Right atrium auricular region (tissue), 2 donors: ENCODE data around the gene CDA. TPM values are rescaled to one million over a fixed set of nuclear protein-coding genes. Genes with fewer than 3 reads are reported as not detected.
A peak's percentile ranks its signal among the peaks of the same experiment; 100 is the strongest.

Experiments used
- DNase-seq: peaks from one replicate; pipeline ENCODE4 v3.0.0-alpha.2; 2019; ENCODE audit warnings: low spot score
- H3K27ac ChIP-seq, 2 donors: fragments of 200-600 bp; sonication (generic); 1 replicate in 1 of 2; 2 replicates in 1 of 2; pipeline ENCODE4 v1.5.1; 2016 to 2019
- H3K27me3 ChIP-seq, 2 donors: fragments of 200-600 bp; sonication (generic); one replicate each; pipeline versions ENCODE4 v1.5.1 to v1.6.0; 2017 to 2019
- H3K36me3 ChIP-seq: fragments of 200-600 bp; sonication (generic); one replicate; pipeline ENCODE4 v1.5.1; 2016
- H3K4me1 ChIP-seq, 2 donors: fragments of 200-600 bp; sonication (generic); one replicate each; pipeline versions ENCODE4 v1.5.1 to v1.6.0; 2017 to 2019
- H3K4me3 ChIP-seq, 2 donors: fragments of 200-600 bp; sonication (generic); 1 replicate in 1 of 2; 2 replicates in 1 of 2; pipeline ENCODE4 v1.5.1; 2017 to 2019; ENCODE audit warnings: mild to moderate bottlenecking in 1 of 2, moderate library complexity in 1 of 2
- H3K9me3 ChIP-seq, 2 donors: fragments of 200-600 bp; sonication (generic); one replicate each; pipeline ENCODE4 v1.5.1; 2019
- total RNA-seq, 2 donors: library from RNA; depleted of rRNA; stranded (reverse); fragments of >200 nt; gene quantifications; one replicate each; pipeline ENCODE4 v1.1.0, GENCODE V29; 2016
- TF ChIP-seq, protein P1 (sequence below), 2 donors: fragments of 200-600 bp; sonication (generic); IDR thresholded peaks; one replicate each; pipeline ENCODE4 v1.5.1; 2019; ENCODE audit warnings: antibody characterized with exemption in 2 of 2

Gene CDA
- total RNA-seq, 2 donors from 2014 or later = 1.3 to 6.6 TPM

DNA sequence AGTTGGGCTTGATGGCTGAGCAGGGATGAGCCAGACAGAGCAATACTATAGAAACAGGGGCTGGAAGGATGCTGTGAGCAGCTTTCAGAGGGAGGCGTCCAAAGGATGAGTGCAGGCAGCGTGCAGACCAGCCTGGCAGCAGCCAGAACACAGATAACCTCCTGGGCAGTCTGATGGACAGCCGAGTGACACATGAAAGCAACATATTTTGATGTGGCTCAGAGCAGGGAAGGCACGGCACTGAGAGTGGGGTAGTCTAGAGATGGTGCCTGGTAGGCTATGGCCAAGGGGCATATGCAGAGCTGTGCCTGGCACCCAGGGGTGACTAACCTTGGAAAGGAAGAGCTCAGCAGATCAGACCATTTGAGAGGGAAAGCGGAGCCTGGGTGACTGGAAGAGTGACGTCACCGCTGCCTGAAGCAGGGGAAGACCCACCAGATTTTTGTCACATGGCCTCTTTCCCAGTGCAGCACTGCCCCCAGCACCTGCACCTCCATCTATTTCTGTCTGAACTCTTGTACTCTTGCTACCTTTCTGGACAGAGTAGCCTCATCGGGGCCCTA, 48.0 kb downstream of the CDA start:
- Histone ChIP-seq H3K27me3 (no peaks in the 10 kb centered on the region), H3K9me3 (no peaks in the 10 kb centered on the region), H3K27ac (no peak overlapping the region), H3K36me3 (peaks cover 39% of the 10 kb centered on the region), H3K4me3 (no peak overlapping the region), H3K4me1 (peaks cover 0 to 17% of the 10 kb centered on the region in 2 donors)
- no peak for DNase-seq
- TF ChIP-seq, protein P1, sequence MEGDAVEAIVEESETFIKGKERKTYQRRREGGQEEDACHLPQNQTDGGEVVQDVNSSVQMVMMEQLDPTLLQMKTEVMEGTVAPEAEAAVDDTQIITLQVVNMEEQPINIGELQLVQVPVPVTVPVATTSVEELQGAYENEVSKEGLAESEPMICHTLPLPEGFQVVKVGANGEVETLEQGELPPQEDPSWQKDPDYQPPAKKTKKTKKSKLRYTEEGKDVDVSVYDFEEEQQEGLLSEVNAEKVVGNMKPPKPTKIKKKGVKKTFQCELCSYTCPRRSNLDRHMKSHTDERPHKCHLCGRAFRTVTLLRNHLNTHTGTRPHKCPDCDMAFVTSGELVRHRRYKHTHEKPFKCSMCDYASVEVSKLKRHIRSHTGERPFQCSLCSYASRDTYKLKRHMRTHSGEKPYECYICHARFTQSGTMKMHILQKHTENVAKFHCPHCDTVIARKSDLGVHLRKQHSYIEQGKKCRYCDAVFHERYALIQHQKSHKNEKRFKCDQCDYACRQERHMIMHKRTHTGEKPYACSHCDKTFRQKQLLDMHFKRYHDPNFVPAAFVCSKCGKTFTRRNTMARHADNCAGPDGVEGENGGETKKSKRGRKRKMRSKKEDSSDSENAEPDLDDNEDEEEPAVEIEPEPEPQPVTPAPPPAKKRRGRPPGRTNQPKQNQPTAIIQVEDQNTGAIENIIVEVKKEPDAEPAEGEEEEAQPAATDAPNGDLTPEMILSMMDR (IDR thresholded peaks at IDR 0.05) = no peak

DNA sequence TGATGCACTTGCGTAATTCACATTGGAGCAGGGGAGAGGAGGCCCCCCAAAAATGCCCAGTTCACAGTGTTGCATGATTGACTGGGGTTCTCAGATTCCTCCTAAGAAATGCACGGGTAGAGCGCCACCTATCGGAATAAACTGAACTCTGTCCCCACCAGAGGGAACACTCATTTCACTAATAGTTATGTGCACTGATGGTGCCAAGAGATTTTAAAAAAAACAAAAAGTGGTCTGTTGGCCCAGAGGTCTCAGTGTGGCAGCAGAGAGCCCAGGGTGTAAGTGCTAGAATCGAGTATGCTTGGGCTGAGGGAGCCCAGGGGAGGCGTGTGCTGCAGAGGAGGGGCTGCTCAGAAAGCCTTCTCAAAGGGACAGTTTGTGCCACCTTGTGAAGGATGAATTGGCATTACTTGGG, 51.3 kb downstream of the CDA start:
- peaks cover 0 to 5% of the 10 kb centered on the region in 2 donors for H3K4me1 ChIP-seq
- H3K27ac ChIP-seq = no peak overlapping the region
- H3K9me3 ChIP-seq = no peaks in the 10 kb centered on the region
- no peaks in the 10 kb centered on the region for H3K27me3 ChIP-seq
- no peak overlapping the region for H3K4me3 ChIP-seq
- H3K36me3 ChIP-seq = peaks cover 68% of the 10 kb centered on the region
- TF ChIP-seq, protein P1 (IDR thresholded peaks at IDR 0.05) = peak; percentile 60 to 86
- DNase-seq = no peak

DNA sequence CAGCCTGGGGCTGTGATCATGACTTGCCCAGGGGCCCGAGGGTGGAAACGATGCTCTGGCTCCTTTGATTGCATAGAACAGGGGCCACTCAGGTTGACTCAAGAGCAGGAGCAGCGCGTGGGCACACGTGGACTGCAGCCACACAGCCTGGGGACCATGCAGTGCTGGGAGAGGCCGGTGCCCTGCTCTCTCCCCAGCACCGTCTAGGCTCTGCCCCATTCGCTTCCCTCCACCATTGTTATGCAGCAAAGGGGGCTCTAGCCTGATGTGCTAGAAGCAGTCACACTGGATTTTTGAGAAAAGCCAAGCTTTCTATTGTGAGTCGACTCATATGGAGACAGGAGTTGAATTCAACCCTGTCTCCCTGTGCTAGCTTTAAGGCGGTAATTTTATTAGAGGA, 53.1 kb downstream of the CDA start:
- no peak for DNase-seq
- Histone ChIP-seq H3K4me3 (no peak overlapping the region), H3K36me3 (peaks cover 78% of the 10 kb centered on the region), H3K27ac (no peak overlapping the region), H3K9me3 (no peaks in the 10 kb centered on the region), H3K27me3 (no peaks in the 10 kb centered on the region), H3K4me1 (no peaks in the 10 kb centered on the region)
- TF ChIP-seq, protein P1 (IDR thresholded peaks at IDR 0.05) = no peak

DNA sequence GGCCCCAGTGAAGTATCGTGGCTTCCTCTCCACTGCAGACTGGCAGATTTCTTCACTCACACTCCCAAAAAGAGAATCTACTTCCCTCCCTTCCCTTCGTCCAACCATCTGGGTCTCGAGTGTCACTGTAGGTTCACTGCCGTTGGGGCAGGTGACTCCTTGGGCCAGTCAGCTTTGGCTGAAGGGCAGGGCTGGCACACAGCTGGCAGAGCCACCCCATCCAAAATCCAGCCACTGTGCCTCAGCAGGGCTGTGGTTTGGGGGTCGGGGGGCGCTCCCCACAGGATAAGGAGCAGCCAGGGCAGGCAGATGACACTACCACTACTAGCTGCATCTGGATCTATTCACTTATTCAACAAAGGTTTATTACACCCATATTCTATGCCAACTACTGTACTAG, 54.2 kb downstream of the CDA start:
- Histone ChIP-seq H3K36me3 (peaks cover 76% of the 10 kb centered on the region), H3K27me3 (no peaks in the 10 kb centered on the region), H3K27ac (no peak overlapping the region), H3K4me3 (no peak overlapping the region), H3K4me1 (no peaks in the 10 kb centered on the region), H3K9me3 (no peaks in the 10 kb centered on the region)
- no peak for DNase-seq
- TF ChIP-seq, protein P1 (IDR thresholded peaks at IDR 0.05) = no peak

DNA sequence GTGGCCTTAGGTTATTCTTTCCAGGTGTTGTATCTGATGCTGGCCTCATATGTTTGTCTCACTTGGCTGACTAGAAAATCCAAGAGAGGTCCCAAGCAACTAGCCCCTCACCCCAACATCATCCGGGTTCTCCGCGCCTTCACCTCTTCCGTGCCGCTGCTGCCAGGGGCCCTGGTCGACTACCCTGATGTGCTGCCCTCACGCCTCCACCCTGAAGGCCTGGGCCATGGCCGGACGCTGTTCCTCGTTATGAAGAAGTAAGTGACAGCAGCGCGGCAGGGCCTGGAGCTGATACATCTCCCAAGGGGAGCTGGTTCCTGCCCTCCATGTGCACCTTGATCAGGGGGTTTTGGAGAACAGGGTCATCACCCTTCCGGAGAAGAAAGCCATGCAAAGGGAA, 55.5 kb downstream of the CDA start:
- TF ChIP-seq, protein P1 (IDR thresholded peaks at IDR 0.05) = no peak
- Histone ChIP-seq H3K27ac (no peak overlapping the region), H3K36me3 (peaks cover 76% of the 10 kb centered on the region)

DNA sequence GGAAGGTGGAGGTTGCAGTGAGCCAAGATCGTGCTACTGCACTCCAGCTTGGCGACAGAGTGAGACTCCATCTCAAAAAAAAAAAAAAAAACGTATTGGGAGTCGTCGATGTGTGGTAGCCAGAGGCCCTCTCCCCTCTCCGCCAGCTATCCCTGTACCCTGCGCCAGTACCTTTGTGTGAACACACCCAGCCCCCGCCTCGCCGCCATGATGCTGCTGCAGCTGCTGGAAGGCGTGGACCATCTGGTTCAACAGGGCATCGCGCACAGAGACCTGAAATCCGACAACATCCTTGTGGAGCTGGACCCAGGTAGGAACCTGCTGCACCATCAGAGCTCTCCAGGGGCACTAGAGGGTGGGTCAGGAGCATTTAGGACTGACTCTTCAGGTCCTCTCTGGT, 56.5 kb downstream of the CDA start:
- Histone ChIP-seq H3K27me3 (no peaks in the 10 kb centered on the region), H3K4me1 (no peaks in the 10 kb centered on the region), H3K4me3 (no peak overlapping the region), H3K27ac (no peak overlapping the region), H3K36me3 (peaks cover 79% of the 10 kb centered on the region), H3K9me3 (no peaks in the 10 kb centered on the region)
- TF ChIP-seq, protein P1 (IDR thresholded peaks at IDR 0.05) = no peak
- DNase-seq = no peak

More for the DNA sequence above, 55.5 kb downstream of the CDA start:
- no peaks in the 10 kb centered on the region for H3K4me1 ChIP-seq
- no peak for DNase-seq
- H3K27me3 ChIP-seq = no peaks in the 10 kb centered on the region
- H3K4me3 ChIP-seq = no peak overlapping the region
- no peaks in the 10 kb centered on the region for H3K9me3 ChIP-seq
